ENCODE results near the gene SPSB4.
A peak's percentile ranks its signal among the peaks of the same experiment; 100 is the strongest.

The SPSB4 gene

GRCh38 chr3:141151439-141151838, 100.3 kb downstream of the SPSB4 start:
- no peak overlapping the region for H2AK5ac ChIP-seq (ENCODE audit: low read length)
- no peak overlapping the region for H3K23ac ChIP-seq (ENCODE audit: low read length)
- no peaks in the 10 kb centered on the region for H3K79me2 ChIP-seq (ENCODE audit: control insufficient read depth, insufficient read depth, low read length)
- no peak overlapping the region for H3K56ac ChIP-seq (ENCODE audit: low read length)
- no peak overlapping the region for H3K4me3 ChIP-seq (ENCODE audit: low read length)
- H3K4ac ChIP-seq (ENCODE audit: low read depth, low read length) = no peak overlapping the region
- no peak for DNase-seq
- no peak overlapping the region for H4K5ac ChIP-seq (ENCODE audit: low read length)
- peaks cover 3% of the 10 kb centered on the region for H3K4me1 ChIP-seq (ENCODE audit: control insufficient read depth, low read depth, low read length)
- no peaks in the 10 kb centered on the region for H3K79me1 ChIP-seq (ENCODE audit: low read length)
- no peak overlapping the region for H4K8ac ChIP-seq (ENCODE audit: low read depth, low read length)
- H2BK5ac ChIP-seq (ENCODE audit: low read length) = no peak overlapping the region
- no peak overlapping the region for H2BK120ac ChIP-seq (ENCODE audit: low read depth, low read length)
- no peak overlapping the region for H3K9ac ChIP-seq (ENCODE audit: low read length)
- no peak overlapping the region for H3K18ac ChIP-seq (ENCODE audit: low read length)
- H3K4me2 ChIP-seq (ENCODE audit: low read length) = no peak overlapping the region
- no peak overlapping the region for H3K27ac ChIP-seq (ENCODE audit: low read depth, low read length)
- no peaks in the 10 kb centered on the region for H3K36me3 ChIP-seq (ENCODE audit: control insufficient read depth, insufficient read depth, low read length)
- no CpG with 5 or more reads among the region's 9 CpGs for WGBS (ENCODE audit: extremely low coverage, insufficient coverage, low lambda C conversion rate)
- no peaks in the 10 kb centered on the region for H3K27me3 ChIP-seq (ENCODE audit: insufficient read depth, low read length, poor library complexity)
- H2BK15ac ChIP-seq (replicated peaks; ENCODE audit: low read depth) = no peak overlapping the region

GRCh38 chr3:141152130-141152529, 101.0 kb downstream of the SPSB4 start:
- peak overlapping the region; percentile 26 for H3K56ac ChIP-seq (ENCODE audit: low read length)
- H3K4me2 ChIP-seq (ENCODE audit: low read length) = no peak overlapping the region
- H3K79me1 ChIP-seq (ENCODE audit: low read length) = no peaks in the 10 kb centered on the region
- no peak for DNase-seq
- peaks cover 3% of the 10 kb centered on the region for H3K4me1 ChIP-seq (ENCODE audit: control insufficient read depth, low read depth, low read length)
- no peak overlapping the region for H2BK120ac ChIP-seq (ENCODE audit: low read depth, low read length)
- H3K9ac ChIP-seq (ENCODE audit: low read length) = no peak overlapping the region
- no peaks in the 10 kb centered on the region for H3K79me2 ChIP-seq (ENCODE audit: control insufficient read depth, insufficient read depth, low read length)
- no peak overlapping the region for H4K5ac ChIP-seq (ENCODE audit: low read length)
- H2AK5ac ChIP-seq (ENCODE audit: low read length) = no peak overlapping the region
- H3K4me3 ChIP-seq (ENCODE audit: low read length) = no peak overlapping the region
- no peak overlapping the region for H2BK15ac ChIP-seq (replicated peaks; ENCODE audit: low read depth)
- H3K27ac ChIP-seq (ENCODE audit: low read depth, low read length) = no peak overlapping the region
- no peak overlapping the region for H3K18ac ChIP-seq (ENCODE audit: low read length)
- no CpG with 5 or more reads among the region's 9 CpGs for WGBS (ENCODE audit: extremely low coverage, insufficient coverage, low lambda C conversion rate)
- no peak overlapping the region for H2BK5ac ChIP-seq (ENCODE audit: low read length)
- no peak overlapping the region for H3K23ac ChIP-seq (ENCODE audit: low read length)
- no peaks in the 10 kb centered on the region for H3K27me3 ChIP-seq (ENCODE audit: insufficient read depth, low read length, poor library complexity)
- H3K36me3 ChIP-seq (ENCODE audit: control insufficient read depth, insufficient read depth, low read length) = no peaks in the 10 kb centered on the region
- no peak overlapping the region for H4K8ac ChIP-seq (ENCODE audit: low read depth, low read length)
- H3K4ac ChIP-seq (ENCODE audit: low read depth, low read length) = no peak overlapping the region

- Histone ChIP-seq H3K79me2 (ENCODE audit: control insufficient read depth, insufficient read depth, low read length) (no peaks in the 10 kb centered on the region), H3K4me3 (ENCODE audit: low read length) (no peak overlapping the region), H3K9ac (ENCODE audit: low read length) (no peak overlapping the region), H3K4ac (ENCODE audit: low read depth, low read length) (no peak overlapping the region), H2BK120ac (ENCODE audit: low read depth, low read length) (no peak overlapping the region), H2AK5ac (ENCODE audit: low read length) (no peak overlapping the region), H3K18ac (ENCODE audit: low read length) (no peak overlapping the region), H2BK5ac (ENCODE audit: low read length) (no peak overlapping the region), H4K5ac (ENCODE audit: low read length) (no peak overlapping the region), H2BK15ac (replicated peaks; ENCODE audit: low read depth) (no peak overlapping the region), H3K4me1 (ENCODE audit: control insufficient read depth, low read depth, low read length) (no peaks in the 10 kb centered on the region), H3K27me3 (ENCODE audit: insufficient read depth, low read length, poor library complexity) (no peaks in the 10 kb centered on the region), H4K8ac (ENCODE audit: low read depth, low read length) (no peak overlapping the region), H3K56ac (ENCODE audit: low read length) (no peak overlapping the region), H3K27ac (ENCODE audit: low read depth, low read length) (no peak overlapping the region), H3K36me3 (ENCODE audit: control insufficient read depth, insufficient read depth, low read length) (no peaks in the 10 kb centered on the region), H3K79me1 (ENCODE audit: low read length) (no peaks in the 10 kb centered on the region), H3K4me2 (ENCODE audit: low read length) (no peak overlapping the region), H3K23ac (ENCODE audit: low read length) (no peak overlapping the region)
- no CpG with 5 or more reads among the region's 7 CpGs for WGBS (ENCODE audit: extremely low coverage, insufficient coverage, low lambda C conversion rate)
- DNase-seq = no peak
Measured at GRCh38 chr3:141152801-141153678, 101.9 kb downstream of the SPSB4 start.

GRCh38 chr3:141153679-141153966, 102.5 kb downstream of the SPSB4 start:
- H3K56ac ChIP-seq (ENCODE audit: low read length) = no peak overlapping the region
- no peak overlapping the region for H3K18ac ChIP-seq (ENCODE audit: low read length)
- H4K8ac ChIP-seq (ENCODE audit: low read depth, low read length) = no peak overlapping the region
- no peak overlapping the region for H3K4me2 ChIP-seq (ENCODE audit: low read length)
- H3K4ac ChIP-seq (ENCODE audit: low read depth, low read length) = no peak overlapping the region
- no CpG with 5 or more reads among the region's 1 CpG for WGBS (ENCODE audit: extremely low coverage, insufficient coverage, low lambda C conversion rate)
- H3K79me1 ChIP-seq (ENCODE audit: low read length) = no peaks in the 10 kb centered on the region
- no peak overlapping the region for H2BK5ac ChIP-seq (ENCODE audit: low read length)
- H2BK120ac ChIP-seq (ENCODE audit: low read depth, low read length) = no peak overlapping the region
- H2AK5ac ChIP-seq (ENCODE audit: low read length) = no peak overlapping the region
- H3K4me3 ChIP-seq (ENCODE audit: low read length) = no peak overlapping the region
- no peak overlapping the region for H4K5ac ChIP-seq (ENCODE audit: low read length)
- H3K27me3 ChIP-seq (ENCODE audit: insufficient read depth, low read length, poor library complexity) = no peaks in the 10 kb centered on the region
- no peak overlapping the region for H3K9ac ChIP-seq (ENCODE audit: low read length)
- no peak overlapping the region for H2BK15ac ChIP-seq (replicated peaks; ENCODE audit: low read depth)
- no peaks in the 10 kb centered on the region for H3K36me3 ChIP-seq (ENCODE audit: control insufficient read depth, insufficient read depth, low read length)
- H3K79me2 ChIP-seq (ENCODE audit: control insufficient read depth, insufficient read depth, low read length) = no peaks in the 10 kb centered on the region
- no peak for DNase-seq
- H3K4me1 ChIP-seq (ENCODE audit: control insufficient read depth, low read depth, low read length) = no peaks in the 10 kb centered on the region
- no peak overlapping the region for H3K27ac ChIP-seq (ENCODE audit: low read depth, low read length)
- no peak overlapping the region for H3K23ac ChIP-seq (ENCODE audit: low read length)

- Histone ChIP-seq H3K18ac (ENCODE audit: low read length) (no peak overlapping the region), H3K56ac (ENCODE audit: low read length) (no peak overlapping the region), H3K23ac (ENCODE audit: low read length) (no peak overlapping the region), H4K8ac (ENCODE audit: low read depth, low read length) (no peak overlapping the region), H3K4me3 (ENCODE audit: low read length) (no peak overlapping the region), H3K79me2 (ENCODE audit: control insufficient read depth, insufficient read depth, low read length) (no peaks in the 10 kb centered on the region), H2BK15ac (replicated peaks; ENCODE audit: low read depth) (no peak overlapping the region), H3K4ac (ENCODE audit: low read depth, low read length) (no peak overlapping the region), H2BK5ac (ENCODE audit: low read length) (no peak overlapping the region), H3K27ac (ENCODE audit: low read depth, low read length) (no peak overlapping the region), H3K4me1 (ENCODE audit: control insufficient read depth, low read depth, low read length) (no peaks in the 10 kb centered on the region), H3K27me3 (ENCODE audit: insufficient read depth, low read length, poor library complexity) (no peaks in the 10 kb centered on the region), H3K9ac (ENCODE audit: low read length) (no peak overlapping the region), H2BK120ac (ENCODE audit: low read depth, low read length) (no peak overlapping the region), H2AK5ac (ENCODE audit: low read length) (no peak overlapping the region), H3K79me1 (ENCODE audit: low read length) (no peaks in the 10 kb centered on the region), H3K4me2 (ENCODE audit: low read length) (no peak overlapping the region), H3K36me3 (ENCODE audit: control insufficient read depth, insufficient read depth, low read length) (no peaks in the 10 kb centered on the region), H4K5ac (ENCODE audit: low read length) (no peak overlapping the region)
- WGBS (ENCODE audit: extremely low coverage, insufficient coverage, low lambda C conversion rate) = no CpG with 5 or more reads among the region's 5 CpGs
- DNase-seq = no peak
Measured at GRCh38 chr3:141164852-141165251, 113.7 kb downstream of the SPSB4 start.

GRCh38 chr3:141167681-141168080, 116.5 kb downstream of the SPSB4 start:
- no peak overlapping the region for H3K4me3 ChIP-seq (ENCODE audit: low read length)
- H2BK120ac ChIP-seq (ENCODE audit: low read depth, low read length) = no peak overlapping the region
- no peak overlapping the region for H3K9ac ChIP-seq (ENCODE audit: low read length)
- H3K27me3 ChIP-seq (ENCODE audit: insufficient read depth, low read length, poor library complexity) = no peaks in the 10 kb centered on the region
- no CpG with 5 or more reads among the region's 4 CpGs for WGBS (ENCODE audit: extremely low coverage, insufficient coverage, low lambda C conversion rate)
- H2BK5ac ChIP-seq (ENCODE audit: low read length) = no peak overlapping the region
- no peak overlapping the region for H3K27ac ChIP-seq (ENCODE audit: low read depth, low read length)
- H4K8ac ChIP-seq (ENCODE audit: low read depth, low read length) = no peak overlapping the region
- no peaks in the 10 kb centered on the region for H3K4me1 ChIP-seq (ENCODE audit: control insufficient read depth, low read depth, low read length)
- H3K4ac ChIP-seq (ENCODE audit: low read depth, low read length) = no peak overlapping the region
- H3K79me2 ChIP-seq (ENCODE audit: control insufficient read depth, insufficient read depth, low read length) = no peaks in the 10 kb centered on the region
- H4K5ac ChIP-seq (ENCODE audit: low read length) = no peak overlapping the region
- no peaks in the 10 kb centered on the region for H3K36me3 ChIP-seq (ENCODE audit: control insufficient read depth, insufficient read depth, low read length)
- no peak overlapping the region for H3K18ac ChIP-seq (ENCODE audit: low read length)
- H2AK5ac ChIP-seq (ENCODE audit: low read length) = no peak overlapping the region
- H3K23ac ChIP-seq (ENCODE audit: low read length) = no peak overlapping the region
- no peaks in the 10 kb centered on the region for H3K79me1 ChIP-seq (ENCODE audit: low read length)
- no peak for DNase-seq
- no peak overlapping the region for H3K56ac ChIP-seq (ENCODE audit: low read length)
- no peak overlapping the region for H3K4me2 ChIP-seq (ENCODE audit: low read length)
- no peak overlapping the region for H2BK15ac ChIP-seq (replicated peaks; ENCODE audit: low read depth)
